ENCODE data around the gene MYBL2. TPM values are rescaled to one million over a fixed set of nuclear protein-coding genes. Genes with fewer than 3 reads are reported as not detected.
A peak's percentile ranks its signal among the peaks of the same experiment; 100 is the strongest.
"Not testable (repeated sequence)": the region's sequence is repeated elsewhere in the genome, so short reads cannot be mapped to it uniquely, and the experiment has no call there.

Gene MYBL2
- 10 to 100 TPM; 80.3 to 81.3 TPM for total RNA-seq

DNA sequence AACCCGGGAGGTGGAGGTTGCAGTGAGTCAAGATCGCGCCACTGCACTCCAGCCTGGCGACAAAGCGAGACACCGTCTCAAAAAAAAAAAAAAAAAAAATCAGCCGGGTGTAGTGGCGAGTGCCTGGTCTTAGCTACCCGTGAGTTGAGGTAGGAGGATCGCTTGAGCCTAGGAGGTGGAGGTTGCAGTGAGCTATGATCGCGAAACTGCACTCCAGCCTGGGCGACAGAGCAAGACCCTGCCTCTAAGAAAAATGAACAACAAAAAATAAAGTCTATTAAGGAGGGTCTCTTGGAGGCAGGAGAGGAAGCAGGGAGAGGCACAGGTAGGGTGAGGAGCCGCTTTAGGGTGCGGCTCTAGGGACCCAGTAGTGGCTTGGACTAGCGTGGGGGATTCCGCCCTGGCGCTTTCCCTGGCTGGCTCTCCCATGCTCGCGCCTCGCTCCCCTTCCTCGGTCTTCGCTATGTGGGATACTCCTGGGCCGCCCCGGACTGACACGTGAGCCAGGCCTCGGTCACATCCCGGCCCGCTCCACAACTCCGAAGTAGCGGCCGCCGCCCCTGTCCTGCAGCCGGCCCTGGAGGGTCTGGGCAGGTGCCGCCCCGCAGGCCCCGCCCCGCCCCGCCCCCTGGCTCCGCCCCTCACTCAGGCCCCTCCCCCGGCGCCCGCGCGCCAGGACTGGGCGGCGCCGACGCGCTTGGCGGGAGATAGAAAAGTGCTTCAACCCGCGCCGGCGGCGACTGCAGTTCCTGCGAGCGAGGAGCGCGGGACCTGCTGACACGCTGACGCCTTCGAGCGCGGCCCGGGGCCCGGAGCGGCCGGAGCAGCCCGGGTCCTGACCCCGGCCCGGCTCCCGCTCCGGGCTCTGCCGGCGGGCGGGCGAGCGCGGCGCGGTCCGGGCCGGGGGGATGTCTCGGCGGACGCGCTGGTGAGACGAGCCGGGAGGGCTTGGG lies at the start of gene MYBL2:
Gene MYBL2 (plus strand): TSS at position 739 of the 953 bp plus-strand sequence. CDS start 170 bp downstream, at position 909.
- Mint-ChIP-seq H3K27ac (peak within 1 kb of the TSS; percentile 38), H3K36me3 (peaks cover 3% of the 10 kb centered on the region), H3K4me3 (peak within 1 kb of the TSS; percentile 82), H3K27me3 (peaks cover 6% of the 10 kb centered on the region), H3K4me1 (ENCODE audit: low read depth) (peaks cover 5% of the 10 kb centered on the region), H3K9me3 (no peaks in the 10 kb centered on the region)
- intact Hi-C loops (cut with micrococcal nuclease): loop anchor here (1.0 kb wide), 1 partner anchor 152 kb away; no protein-coding TSS in a partner anchor
- ChIA-PET POLR2A (no interaction called here), CTCF (interaction anchor here (0.8 kb wide), 1 partner anchor 73 kb away, joined by 3 read pairs; no protein-coding TSS in a partner anchor)
- DNase-seq: peak; percentile 77

DNA sequence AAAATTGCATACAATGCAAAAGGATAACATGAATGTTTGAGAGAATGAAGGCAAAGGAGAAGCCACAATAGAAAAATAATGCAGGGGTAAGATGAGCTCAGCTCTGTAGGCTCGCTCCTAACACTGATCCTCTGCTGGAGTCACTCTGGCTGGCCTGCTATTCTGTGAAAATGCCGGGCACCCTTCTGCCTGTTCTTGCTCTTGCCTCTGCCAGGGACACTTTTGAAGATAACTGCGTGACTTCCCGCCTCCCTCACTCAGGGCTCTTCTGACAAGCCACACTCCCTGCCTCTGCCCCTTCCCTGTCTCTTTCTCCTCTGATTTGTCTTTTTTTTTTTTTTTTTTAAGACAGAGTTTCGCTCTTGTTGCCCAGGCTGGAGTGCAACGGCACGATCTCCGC lies 35.3 kb upstream of the MYBL2 start:
- Mint-ChIP-seq H3K4me1 (ENCODE audit: low read depth) (no peaks in the 10 kb centered on the region), H3K9me3 (no peaks in the 10 kb centered on the region)
- CTCF ChIA-PET: no interaction called here

GRCh38 chr20:43636429-43636828 lies 30.5 kb upstream of the MYBL2 start:
- POLR2A ChIA-PET: no interaction called here
- CTCF ChIA-PET: no interaction called here
- no peak overlapping the region for H3K27ac Mint-ChIP-seq
- H3K36me3 Mint-ChIP-seq: peaks cover 21% of the 10 kb centered on the region
- H3K9me3 Mint-ChIP-seq: no peaks in the 10 kb centered on the region
- no peak for DNase-seq
- no peak overlapping the region for H3K4me3 Mint-ChIP-seq
- H3K27me3 Mint-ChIP-seq: no peaks in the 10 kb centered on the region
- H3K4me1 Mint-ChIP-seq (ENCODE audit: low read depth): no peaks in the 10 kb centered on the region
- intact Hi-C loops (cut with micrococcal nuclease): no loop called here

More for the DNA sequence above, 35.3 kb upstream of the MYBL2 start:
- DNase-seq: no peak
- intact Hi-C loops (cut with micrococcal nuclease): no loop called here
- H3K27me3 Mint-ChIP-seq: no peaks in the 10 kb centered on the region
- H3K4me3 Mint-ChIP-seq: no peak overlapping the region
- no peak overlapping the region for H3K27ac Mint-ChIP-seq
- H3K36me3 Mint-ChIP-seq: peaks cover 17% of the 10 kb centered on the region
- POLR2A ChIA-PET: no interaction called here

GRCh38 chr20:43642548-43642947 lies 24.4 kb upstream of the MYBL2 start:
- ChIA-PET CTCF (interaction anchor here (0.6 kb wide), 1 partner anchor 16 kb away, joined by 3 read pairs; no protein-coding TSS in a partner anchor), POLR2A (no interaction called here)
- Mint-ChIP-seq H3K9me3 (no peaks in the 10 kb centered on the region), H3K36me3 (peaks cover 14% of the 10 kb centered on the region), H3K4me1 (ENCODE audit: low read depth) (no peaks in the 10 kb centered on the region), H3K27me3 (no peaks in the 10 kb centered on the region), H3K27ac (no peak overlapping the region), H3K4me3 (no peak overlapping the region)
- no peak for DNase-seq
- intact Hi-C loops (cut with micrococcal nuclease): no loop called here

DNA sequence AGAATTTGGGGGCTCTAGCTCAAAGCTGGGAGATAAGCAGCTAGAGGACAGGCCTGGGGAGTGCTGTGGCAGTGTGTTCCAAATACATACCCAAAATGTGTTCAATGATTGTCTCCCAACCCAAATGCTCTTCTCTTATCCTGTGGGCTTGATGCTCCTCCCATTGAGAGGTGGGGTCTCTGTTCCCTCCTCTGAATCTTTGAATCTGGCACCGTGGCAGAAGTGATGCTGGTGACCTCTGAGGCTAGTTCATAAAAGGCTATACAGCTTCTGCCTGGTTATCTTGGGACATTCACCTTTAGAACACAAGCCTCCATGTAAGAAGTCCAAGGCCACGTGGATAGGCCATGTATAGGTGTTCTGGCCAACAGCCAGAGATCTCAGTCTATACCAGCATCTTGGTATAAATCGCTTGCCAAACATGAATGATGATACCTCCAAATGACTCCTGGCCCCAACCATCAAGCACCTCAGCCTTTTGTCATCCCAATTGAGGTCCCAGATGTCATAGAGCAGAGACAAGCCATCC lies 15.9 kb upstream of the MYBL2 start:
- intact Hi-C loops (cut with micrococcal nuclease): no loop called here

GRCh38 chr20:43651650-43652184 lies 15.2 kb upstream of the MYBL2 start:
- H3K27me3 Mint-ChIP-seq; POLR2A ChIA-PET; H3K27ac Mint-ChIP-seq; H3K4me3 Mint-ChIP-seq; intact Hi-C loops (cut with micrococcal nuclease); H3K9me3 Mint-ChIP-seq; DNase-seq; H3K4me1 Mint-ChIP-seq (ENCODE audit: low read depth); H3K36me3 Mint-ChIP-seq; CTCF ChIA-PET: not testable (repeated sequence)

More for the DNA sequence above, 15.9 kb upstream of the MYBL2 start:
- no peaks in the 10 kb centered on the region for H3K9me3 Mint-ChIP-seq
- peaks cover 5% of the 10 kb centered on the region for H3K36me3 Mint-ChIP-seq
- H3K27me3 Mint-ChIP-seq: no peaks in the 10 kb centered on the region
- ChIA-PET POLR2A (no interaction called here), CTCF (interaction anchor here (0.8 kb wide), 1 partner anchor 11 kb away, joined by 6 read pairs; no protein-coding TSS in a partner anchor)
- peaks cover under 1% of the 10 kb centered on the region for H3K4me1 Mint-ChIP-seq (ENCODE audit: low read depth)
- H3K27ac Mint-ChIP-seq: no peak overlapping the region
- no peak overlapping the region for H3K4me3 Mint-ChIP-seq
- no peak for DNase-seq

GRCh38 chr20:43653966-43654365 lies 12.9 kb upstream of the MYBL2 start:
- Mint-ChIP-seq H3K27me3 (no peaks in the 10 kb centered on the region), H3K36me3 (no peaks in the 10 kb centered on the region), H3K9me3 (no peaks in the 10 kb centered on the region), H3K4me3 (no peak overlapping the region), H3K4me1 (ENCODE audit: low read depth) (peaks cover 3% of the 10 kb centered on the region), H3K27ac (no peak overlapping the region)
- intact Hi-C loops (cut with micrococcal nuclease): no loop called here
- CTCF ChIA-PET: no interaction called here
- no peak for DNase-seq
- POLR2A ChIA-PET: no interaction called here

DNA sequence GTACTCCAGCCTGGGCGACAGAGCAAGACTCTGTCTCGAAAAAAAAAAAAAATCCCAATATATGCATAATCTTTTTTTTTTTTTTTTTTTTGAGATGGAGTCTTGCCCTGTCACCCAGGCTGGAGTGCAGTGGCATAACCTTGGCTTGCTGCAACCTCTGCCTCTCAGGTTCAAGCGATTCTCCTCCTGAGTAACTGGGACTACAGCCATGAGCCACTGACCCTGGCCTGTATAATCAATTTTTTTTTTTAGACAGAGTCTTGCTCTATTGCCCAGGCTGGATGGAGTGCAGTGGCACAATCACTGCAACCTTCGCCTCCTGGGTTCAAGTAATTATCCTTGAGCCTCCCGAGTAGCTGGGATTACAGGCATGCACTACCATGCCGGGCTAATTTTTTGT lies 11.7 kb upstream of the MYBL2 start:
- CTCF ChIA-PET; intact Hi-C loops (cut with micrococcal nuclease); H3K9me3 Mint-ChIP-seq; H3K36me3 Mint-ChIP-seq; H3K4me1 Mint-ChIP-seq (ENCODE audit: low read depth); POLR2A ChIA-PET; DNase-seq; H3K27me3 Mint-ChIP-seq; H3K4me3 Mint-ChIP-seq; H3K27ac Mint-ChIP-seq: not testable (repeated sequence)

DNA sequence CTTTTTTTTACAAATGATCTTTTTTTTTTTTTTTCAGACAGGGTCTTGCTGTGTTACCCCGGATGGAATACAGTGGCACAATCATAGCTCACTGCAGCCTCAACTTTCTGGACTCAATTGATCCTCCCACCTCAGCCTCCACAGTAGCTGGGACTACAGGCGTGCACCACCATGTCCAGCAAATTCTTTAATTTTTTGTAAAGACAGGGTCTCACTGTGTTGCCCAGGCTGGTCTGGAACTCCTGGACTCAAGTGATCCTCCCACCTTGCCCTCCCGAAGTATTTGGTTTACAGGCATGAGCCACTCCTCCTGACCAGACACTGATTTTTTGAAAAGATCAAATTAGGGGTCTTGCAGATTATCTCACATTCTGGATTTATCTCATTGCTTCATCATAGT lies 11.0 kb upstream of the MYBL2 start:
- Mint-ChIP-seq H3K27me3 (no peaks in the 10 kb centered on the region), H3K27ac (no peak overlapping the region), H3K36me3 (no peaks in the 10 kb centered on the region), H3K9me3 (no peaks in the 10 kb centered on the region), H3K4me3 (peak overlapping the region; percentile 57), H3K4me1 (ENCODE audit: low read depth) (peaks cover 3% of the 10 kb centered on the region)
- DNase-seq: no peak
- ChIA-PET POLR2A (no interaction called here), CTCF (no interaction called here)
- intact Hi-C loops (cut with micrococcal nuclease): no loop called here

DNA sequence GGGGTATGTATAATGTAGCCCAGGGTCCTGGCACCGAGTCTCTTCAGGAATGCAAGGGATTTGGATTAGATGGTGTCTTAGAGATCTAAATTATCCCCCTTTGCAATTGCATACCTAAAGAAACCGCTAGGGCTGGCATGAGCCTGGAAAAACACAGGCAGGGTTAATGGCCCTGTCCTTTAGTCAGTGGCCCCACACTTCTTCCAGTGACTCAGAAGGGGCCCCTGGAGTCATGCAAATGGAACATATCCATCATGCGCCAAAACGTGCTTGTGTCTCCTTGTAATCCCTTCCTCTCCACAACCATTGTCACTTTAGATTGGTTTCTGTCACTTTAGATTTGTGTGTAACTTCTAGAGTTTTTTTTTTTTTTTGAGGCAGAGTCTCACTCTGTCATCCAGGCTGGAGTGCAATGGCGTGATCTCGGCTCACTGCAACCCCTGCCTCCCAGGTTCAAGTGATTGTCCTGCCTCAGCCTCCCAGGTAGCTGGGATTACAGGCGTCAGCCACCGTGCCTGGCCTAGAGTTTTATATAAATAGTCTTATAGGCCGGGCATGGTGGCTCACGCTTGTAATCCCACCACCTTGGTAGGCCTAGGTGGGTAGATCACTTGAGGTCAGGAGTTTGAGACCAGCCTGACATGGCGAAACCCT lies 8.7 kb upstream of the MYBL2 start:
- Mint-ChIP-seq H3K36me3 (no peaks in the 10 kb centered on the region), H3K4me1 (ENCODE audit: low read depth) (peaks cover 3% of the 10 kb centered on the region), H3K27me3 (no peaks in the 10 kb centered on the region), H3K9me3 (no peaks in the 10 kb centered on the region), H3K27ac (peak overlapping the region; percentile 90), H3K4me3 (peak overlapping the region; percentile 97)
- ChIA-PET POLR2A (interaction anchor here (0.7 kb wide), 1 partner anchor 628 kb away, joined by 4 read pairs; no protein-coding TSS in a partner anchor), CTCF (interaction anchor here (0.6 kb wide), 1 partner anchor 35 kb away, joined by 3 read pairs; no protein-coding TSS in a partner anchor)
- DNase-seq: peak; percentile 84
- intact Hi-C loops (cut with micrococcal nuclease): no loop called here

GRCh38 chr20:43658723-43659419 lies 8.0 kb upstream of the MYBL2 start:
- no peaks in the 10 kb centered on the region for H3K27me3 Mint-ChIP-seq
- H3K4me3 Mint-ChIP-seq: no peak overlapping the region
- DNase-seq: no peak
- H3K36me3 Mint-ChIP-seq: no peaks in the 10 kb centered on the region
- peak overlapping the region; percentile 33 for H3K27ac Mint-ChIP-seq
- no peaks in the 10 kb centered on the region for H3K9me3 Mint-ChIP-seq
- H3K4me1 Mint-ChIP-seq (ENCODE audit: low read depth): peaks cover 3% of the 10 kb centered on the region
- POLR2A ChIA-PET: interaction anchor here (0.6 to 0.9 kb wide), 4 partner anchors 29 to 628 kb away, joined by 4 to 6 read pairs (median 4); no protein-coding TSS in a partner anchor
- intact Hi-C loops (cut with micrococcal nuclease): no loop called here
- CTCF ChIA-PET: interaction anchor here (0.6 to 1.7 kb wide), 3 partner anchors 16 to 35 kb away, joined by 3 to 4 read pairs (median 3); no protein-coding TSS in a partner anchor

All from activated CD4-positive, alpha-beta memory T cell treated with anti-CD3 and anti-CD28 coated beads for 36 hours (primary cell).